Stimulated activated naive B cell treated with anti-CD40 and anti-IgM and Interleukin-4, amounts not matched to agents 10 μg/mL and 1 μg/mL and 100 μg/mL, for 72 hours (primary cell): ENCODE data around the gene CCDC15.
"Not testable (repeated sequence)": the region's sequence is repeated elsewhere in the genome, so short reads cannot be mapped to it uniquely, and the experiment has no call there.

Experiments used
- ATAC-seq, 2 donors: fragments of 150-1000 bp; cut with Tn5 transposase; replicated peaks; 2 replicates each; pipeline ENCODE4 v1.10.0; 2021; ENCODE audit warnings: moderate library complexity in 1 of 2
- DNase-seq: peaks from one replicate; pipeline ENCODE4 v3.0.0; 2021
- H3K27ac Mint-ChIP-seq: one replicate; pipeline ENCODE4 v1.8.0; 2022; ENCODE audit warnings: mild to moderate bottlenecking, mixed read lengths
- H3K27me3 Mint-ChIP-seq, 2 donors: one replicate each; pipeline ENCODE4 v1.8.0; 2022; ENCODE audit warnings: mixed read lengths in 2 of 2
- H3K36me3 Mint-ChIP-seq, 2 donors: one replicate each; pipeline ENCODE4 v1.8.0; 2022; ENCODE audit warnings: mixed read lengths in 2 of 2, mild to moderate bottlenecking in 1 of 2
- H3K4me1 Mint-ChIP-seq, 2 donors: one replicate each; pipeline ENCODE4 v1.8.0; 2022; ENCODE audit warnings: mixed read lengths in 2 of 2, mild to moderate bottlenecking in 1 of 2
- H3K4me3 Mint-ChIP-seq, 2 donors: one replicate each; pipeline ENCODE4 v1.8.0; 2022; ENCODE audit warnings: mild to moderate bottlenecking in 2 of 2, mixed read lengths in 2 of 2, moderate library complexity in 1 of 2
- H3K9me3 Mint-ChIP-seq, 2 donors: one replicate each; pipeline ENCODE4 v1.8.0; 2022; ENCODE audit warnings: mixed read lengths in 2 of 2, mild to moderate bottlenecking in 1 of 2

CCDC15 gene

GRCh38 chr11:124951341-124951740 lies 2.7 kb upstream of the CCDC15 start:
- no peak overlapping the region for H3K4me3 Mint-ChIP-seq
- no peaks in the 10 kb centered on the region for H3K4me1 Mint-ChIP-seq
- DNase-seq (no peak), ATAC-seq (no peak)
- peaks cover 9 to 12% of the 10 kb centered on the region in 2 donors for H3K9me3 Mint-ChIP-seq
- H3K27me3 Mint-ChIP-seq, result peaks cover 17 to 21% of the 10 kb centered on the region in 2 donors
- H3K36me3 Mint-ChIP-seq, result peaks cover 0 to 7% of the 10 kb centered on the region in 2 donors
- no peak overlapping the region for H3K27ac Mint-ChIP-seq

- Mint-ChIP-seq H3K9me3 (no peaks in the 10 kb centered on the region), H3K4me1 (no peaks in the 10 kb centered on the region), H3K27me3 (no peaks in the 10 kb centered on the region), H3K4me3 (no peak overlapping the region), H3K36me3 (no peaks in the 10 kb centered on the region), H3K27ac (no peak overlapping the region)
- ATAC-seq, result no peak
- DNase-seq, result no peak
These were observed 571 bp downstream of the CCDC15 start for GRCh38 chr11:124954590-124954955.

GRCh38 chr11:124955035-124955434 lies 1.0 kb downstream of the CCDC15 start:
- Mint-ChIP-seq H3K4me3 (no peak overlapping the region), H3K27ac (no peak overlapping the region), H3K9me3 (no peaks in the 10 kb centered on the region), H3K27me3 (no peaks in the 10 kb centered on the region), H3K4me1 (no peaks in the 10 kb centered on the region), H3K36me3 (no peaks in the 10 kb centered on the region)
- DNase-seq (no peak), ATAC-seq (no peak)

DNA sequence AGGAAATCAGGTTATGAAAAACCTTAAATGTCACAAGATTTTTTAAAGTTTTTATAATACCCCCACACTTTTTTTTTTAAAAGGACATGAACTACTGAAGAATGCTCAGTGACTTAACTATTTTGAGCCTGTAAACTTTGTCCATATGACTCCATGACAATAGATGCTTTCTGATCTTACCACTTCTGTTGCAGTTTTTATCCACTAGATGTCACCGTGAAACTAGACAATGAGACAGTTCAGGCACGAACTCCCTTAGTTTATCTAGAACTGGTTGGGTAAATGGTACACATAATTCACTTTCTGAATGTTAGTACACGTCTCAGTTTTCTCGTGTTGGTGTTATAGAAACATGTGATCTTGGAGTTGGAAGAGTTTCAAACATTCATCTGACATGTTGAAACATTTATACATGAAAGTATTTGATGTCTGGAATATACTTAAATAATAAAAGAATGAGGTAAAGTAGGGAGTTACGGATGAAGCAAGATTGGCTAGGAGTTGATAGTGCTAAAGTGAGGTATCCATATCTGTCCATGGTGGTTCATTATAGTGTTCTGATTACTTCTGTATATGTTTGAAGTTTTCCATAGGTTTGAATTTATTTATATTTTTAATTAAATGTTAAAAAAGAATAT lies 8.1 kb downstream of the CCDC15 start:
- no peaks in the 10 kb centered on the region for H3K36me3 Mint-ChIP-seq
- no peak overlapping the region for H3K4me3 Mint-ChIP-seq
- H3K27me3 Mint-ChIP-seq, result no peaks in the 10 kb centered on the region
- no peaks in the 10 kb centered on the region for H3K4me1 Mint-ChIP-seq
- DNase-seq, result peak; percentile 20
- H3K27ac Mint-ChIP-seq, result no peak overlapping the region
- no peaks in the 10 kb centered on the region for H3K9me3 Mint-ChIP-seq
- ATAC-seq, result peak; percentile 87 to 94

GRCh38 chr11:124968197-124968596 lies 14.2 kb downstream of the CCDC15 start:
- not testable (repeated sequence) for H3K4me3 Mint-ChIP-seq, H3K9me3 Mint-ChIP-seq, H3K27ac Mint-ChIP-seq, DNase-seq, H3K27me3 Mint-ChIP-seq, H3K36me3 Mint-ChIP-seq, H3K4me1 Mint-ChIP-seq, ATAC-seq

DNA sequence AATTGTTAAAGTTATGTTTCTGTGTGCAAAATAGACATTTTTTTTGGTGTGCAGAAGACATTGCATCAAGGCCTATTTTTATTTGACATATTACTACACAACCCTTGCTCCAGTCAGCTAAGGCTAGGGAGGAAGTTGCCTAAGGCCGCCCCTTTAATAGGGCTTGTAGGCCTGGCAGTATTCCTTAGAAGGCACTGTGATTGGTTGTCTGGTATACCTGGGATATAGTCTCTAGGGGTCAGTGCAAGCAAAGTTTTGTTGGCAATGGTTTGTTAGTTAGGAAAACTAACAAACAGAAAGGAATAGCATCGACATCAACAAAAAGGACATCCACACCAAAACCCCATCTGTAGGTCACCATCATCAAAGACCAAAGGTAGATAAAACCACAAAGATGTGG lies 16.9 kb downstream of the CCDC15 start:
- no peaks in the 10 kb centered on the region for H3K4me1 Mint-ChIP-seq
- H3K27me3 Mint-ChIP-seq, result no peaks in the 10 kb centered on the region
- no peaks in the 10 kb centered on the region for H3K9me3 Mint-ChIP-seq
- ATAC-seq (no peak), DNase-seq (no peak)
- no peak overlapping the region for H3K4me3 Mint-ChIP-seq
- H3K36me3 Mint-ChIP-seq, result peaks cover 0 to 2% of the 10 kb centered on the region in 2 donors
- H3K27ac Mint-ChIP-seq, result no peak overlapping the region

DNA sequence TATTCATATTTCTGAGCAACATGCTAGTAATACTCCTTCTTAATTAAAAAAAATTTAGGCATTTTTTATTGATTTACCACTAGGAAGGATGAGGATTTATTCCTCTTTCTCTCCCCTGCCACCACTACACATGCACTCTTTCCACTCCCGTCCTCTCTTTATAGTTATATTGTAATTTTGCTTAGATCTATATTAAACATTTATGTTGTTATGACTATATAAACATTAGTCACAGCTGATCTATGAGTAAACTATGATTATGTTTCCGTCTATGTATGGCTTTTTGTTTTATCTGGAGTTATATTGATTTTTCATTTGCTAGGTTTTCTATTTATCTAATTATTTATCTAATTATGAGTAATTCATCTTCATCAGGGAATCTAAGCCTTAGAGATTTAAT lies 17.8 kb downstream of the CCDC15 start:
- Mint-ChIP-seq H3K9me3 (no peaks in the 10 kb centered on the region), H3K4me1 (no peaks in the 10 kb centered on the region), H3K4me3 (no peak overlapping the region), H3K36me3 (peaks cover 0 to 2% of the 10 kb centered on the region in 2 donors), H3K27me3 (no peaks in the 10 kb centered on the region), H3K27ac (no peak overlapping the region)
- no peak for DNase-seq
- ATAC-seq, result no peak

DNA sequence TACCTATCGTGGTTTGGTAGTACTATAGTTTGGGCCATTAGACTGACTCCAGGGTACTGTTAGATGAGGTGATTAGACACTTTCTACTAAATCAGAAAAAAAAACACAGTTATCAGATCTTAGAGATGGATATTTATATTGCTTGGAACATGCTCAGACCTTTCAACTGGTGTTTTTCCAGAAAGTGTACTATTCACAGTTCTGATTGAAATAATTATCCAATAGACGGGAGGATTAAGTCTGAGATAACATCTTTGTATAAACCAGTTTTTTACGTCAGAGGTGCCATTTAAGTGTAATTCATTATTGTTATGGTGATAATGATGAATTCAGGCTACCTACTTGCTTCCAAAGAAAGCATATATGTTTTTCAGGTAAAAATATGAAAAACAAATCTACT lies 22.5 kb downstream of the CCDC15 start:
- no peaks in the 10 kb centered on the region for H3K27me3 Mint-ChIP-seq
- no peak overlapping the region for H3K27ac Mint-ChIP-seq
- H3K9me3 Mint-ChIP-seq, result peaks cover 24 to 25% of the 10 kb centered on the region in 2 donors
- H3K36me3 Mint-ChIP-seq, result peaks cover 25 to 38% of the 10 kb centered on the region in 2 donors
- no peak overlapping the region for H3K4me3 Mint-ChIP-seq
- no peak for ATAC-seq
- no peaks in the 10 kb centered on the region for H3K4me1 Mint-ChIP-seq
- no peak for DNase-seq

- ATAC-seq, result no peak
- H3K9me3 Mint-ChIP-seq, result peaks cover 24 to 27% of the 10 kb centered on the region in 2 donors
- no peak overlapping the region for H3K4me3 Mint-ChIP-seq
- no peak overlapping the region for H3K27ac Mint-ChIP-seq
- H3K27me3 Mint-ChIP-seq, result no peaks in the 10 kb centered on the region
- DNase-seq, result no peak
- H3K36me3 Mint-ChIP-seq, result peaks cover 29 to 43% of the 10 kb centered on the region in 2 donors
- H3K4me1 Mint-ChIP-seq, result no peaks in the 10 kb centered on the region
These were observed 23.0 kb downstream of the CCDC15 start for GRCh38 chr11:124977006-124977405.

DNA sequence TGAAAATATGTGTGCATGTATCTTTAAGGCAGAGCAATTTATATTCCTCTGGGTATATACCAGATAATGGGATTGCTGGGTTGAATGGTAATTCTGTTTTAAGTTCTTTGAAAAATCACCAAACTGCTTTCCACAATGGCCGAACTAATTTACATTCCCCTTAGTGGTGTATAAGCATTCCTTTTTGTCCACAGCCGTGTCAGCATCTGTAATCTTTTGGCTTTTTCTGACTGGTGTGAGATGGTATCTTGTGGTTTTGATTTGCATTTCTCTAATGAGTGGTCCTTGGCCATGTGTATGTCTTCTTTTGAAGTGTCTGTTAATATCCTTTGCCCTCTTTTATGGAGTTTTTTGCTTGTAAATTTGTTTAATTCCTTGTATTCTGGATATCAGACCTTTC lies 24.3 kb downstream of the CCDC15 start:
- Mint-ChIP-seq H3K27ac (no peak overlapping the region), H3K9me3 (peaks cover 34 to 39% of the 10 kb centered on the region in 2 donors), H3K36me3 (peaks cover 41 to 54% of the 10 kb centered on the region in 2 donors), H3K27me3 (no peaks in the 10 kb centered on the region), H3K4me1 (no peaks in the 10 kb centered on the region), H3K4me3 (no peak overlapping the region)
- DNase-seq (no peak), ATAC-seq (no peak)

DNA sequence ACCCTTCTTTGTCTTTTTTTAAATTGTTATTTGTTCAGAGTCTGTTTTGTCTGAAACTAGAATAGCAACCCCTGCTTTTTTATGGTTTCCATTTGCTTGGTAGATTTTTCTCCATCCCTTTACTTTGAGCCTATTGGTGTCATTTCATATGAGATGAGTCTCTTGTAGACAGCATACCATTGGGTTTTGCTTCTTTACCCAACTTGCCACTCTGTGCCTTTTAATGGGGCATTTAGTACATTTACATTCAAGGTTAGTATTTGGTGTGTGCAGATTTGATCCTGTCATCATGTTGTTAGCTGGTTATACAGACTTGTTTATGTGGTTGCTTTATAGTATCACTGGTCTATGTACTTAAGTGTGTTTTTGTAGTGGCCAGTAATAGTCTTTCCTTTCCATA lies 28.0 kb downstream of the CCDC15 start:
- Mint-ChIP-seq H3K4me3 (no peak overlapping the region), H3K27ac (no peak overlapping the region), H3K27me3 (no peaks in the 10 kb centered on the region), H3K36me3 (peaks cover 49 to 68% of the 10 kb centered on the region in 2 donors), H3K9me3 (peaks cover 34 to 43% of the 10 kb centered on the region in 2 donors), H3K4me1 (no peaks in the 10 kb centered on the region)
- DNase-seq, result no peak
- no peak for ATAC-seq

- H3K4me1 Mint-ChIP-seq, result no peaks in the 10 kb centered on the region
- no peak overlapping the region for H3K27ac Mint-ChIP-seq
- no peak overlapping the region for H3K4me3 Mint-ChIP-seq
- DNase-seq, result no peak
- no peaks in the 10 kb centered on the region for H3K27me3 Mint-ChIP-seq
- ATAC-seq, result no peak
- H3K9me3 Mint-ChIP-seq, result peaks cover 27 to 35% of the 10 kb centered on the region in 2 donors
- H3K36me3 Mint-ChIP-seq, result peaks cover 50 to 66% of the 10 kb centered on the region in 2 donors
These were observed 29.9 kb downstream of the CCDC15 start for GRCh38 chr11:124983674-124984511.

DNA sequence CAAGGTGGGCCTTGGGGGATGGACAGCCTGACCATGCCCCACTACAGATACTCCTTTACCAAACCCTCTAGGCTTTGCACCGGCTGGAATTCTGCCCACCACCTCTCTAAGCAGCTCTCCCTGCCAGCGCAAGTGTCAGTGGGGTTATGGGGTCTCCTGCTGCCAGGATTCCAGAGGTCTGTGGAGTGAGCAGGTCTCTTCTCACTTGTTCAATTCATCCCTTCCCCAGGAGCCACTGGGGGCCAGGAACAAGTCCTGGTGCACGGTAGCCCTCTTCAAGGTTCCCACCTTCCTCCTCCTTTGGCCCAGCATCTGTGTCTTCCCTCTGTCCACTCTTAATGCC lies 30.5 kb downstream of the CCDC15 start:
- H3K4me3 Mint-ChIP-seq, result no peak overlapping the region
- H3K36me3 Mint-ChIP-seq, result peaks cover 47 to 61% of the 10 kb centered on the region in 2 donors
- H3K9me3 Mint-ChIP-seq, result peaks cover 23 to 33% of the 10 kb centered on the region in 2 donors
- no peaks in the 10 kb centered on the region for H3K27me3 Mint-ChIP-seq
- ATAC-seq (no peak), DNase-seq (no peak)
- no peaks in the 10 kb centered on the region for H3K4me1 Mint-ChIP-seq
- no peak overlapping the region for H3K27ac Mint-ChIP-seq

DNA sequence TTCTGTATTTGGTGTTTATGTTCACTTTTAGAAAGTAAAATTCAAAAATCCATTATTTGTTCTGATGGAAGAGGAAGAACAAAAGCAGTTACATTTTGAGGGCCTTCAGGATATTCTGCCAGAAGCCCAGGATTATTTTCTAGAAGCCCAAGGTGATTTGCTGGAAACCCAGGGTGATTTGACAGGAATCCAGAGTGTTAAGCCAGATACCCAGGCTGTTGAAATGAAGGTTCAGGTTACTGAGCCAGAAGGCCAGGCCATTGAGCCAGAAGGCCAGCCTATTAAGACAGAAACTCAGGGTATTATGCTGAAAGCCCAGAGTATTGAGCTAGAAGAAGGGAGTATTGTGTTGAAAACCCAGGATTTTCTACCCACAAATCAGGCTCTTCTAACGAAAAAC lies 33.1 kb downstream of the CCDC15 start:
- Mint-ChIP-seq H3K9me3 (peaks cover 10 to 15% of the 10 kb centered on the region in 2 donors), H3K36me3 (peaks cover 26 to 35% of the 10 kb centered on the region in 2 donors), H3K4me1 (no peaks in the 10 kb centered on the region), H3K27ac (no peak overlapping the region), H3K4me3 (no peak overlapping the region), H3K27me3 (no peaks in the 10 kb centered on the region)
- ATAC-seq, result no peak
- no peak for DNase-seq

DNA sequence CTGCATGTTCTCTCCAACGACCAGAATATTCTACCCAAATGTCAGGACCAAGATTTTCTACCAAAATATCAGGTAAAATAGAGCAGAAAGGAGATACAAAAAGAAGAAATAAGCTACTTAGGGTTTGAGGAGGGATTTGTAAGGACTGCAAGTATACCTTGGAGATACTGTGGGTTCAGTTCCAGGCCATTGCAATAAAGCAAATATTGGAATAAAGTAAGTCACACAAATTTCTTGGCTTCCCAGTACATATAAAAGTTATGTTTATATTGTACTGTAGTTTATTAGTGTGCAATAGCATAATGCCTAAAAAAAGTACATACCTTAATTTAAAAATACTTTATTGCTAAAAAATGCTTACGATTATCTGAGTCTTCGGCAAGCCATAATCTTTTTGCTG lies 34.1 kb downstream of the CCDC15 start:
- no peak overlapping the region for H3K4me3 Mint-ChIP-seq

More for the DNA sequence above, 34.1 kb downstream of the CCDC15 start:
- Mint-ChIP-seq H3K36me3 (peaks cover 18 to 26% of the 10 kb centered on the region in 2 donors), H3K27me3 (no peaks in the 10 kb centered on the region), H3K4me1 (no peaks in the 10 kb centered on the region), H3K9me3 (peaks cover 3 to 6% of the 10 kb centered on the region in 2 donors), H3K27ac (no peak overlapping the region)
- DNase-seq (no peak), ATAC-seq (no peak)
